SK-N-SH treated with all-trans-retinoic acid at 6 μM for 48 hours (cell line): ENCODE measurements around the gene ADM5.

Source experiments
- CSDC2 ChIP-seq: fragments of 250-450 bp; sonication (Bioruptor Pico); IDR thresholded peaks from 2 replicates; pipeline ENCODE4 v1.5.0; 2020; ENCODE audit warnings: mild to moderate bottlenecking, moderate library complexity
- ESRRG ChIP-seq: fragments of 250-450 bp; sonication (Bioruptor Pico); IDR thresholded peaks from 2 replicates; pipeline ENCODE4 v1.6.1; 2021; ENCODE audit warnings: mild to moderate bottlenecking
- GLIS3 ChIP-seq: fragments of 250-450 bp; sonication (Bioruptor Pico); IDR thresholded peaks from 2 replicates; pipeline ENCODE4 v1.5.0; 2020; ENCODE audit warnings: mild to moderate bottlenecking, moderate library complexity
- ISL1 ChIP-seq: fragments of 250-450 bp; sonication (Bioruptor Pico); IDR thresholded peaks from 2 replicates; pipeline ENCODE4 v2.1.2; 2022; ENCODE audit warnings: mild to moderate bottlenecking, moderate library complexity
- OSR1 ChIP-seq: fragments of 250-450 bp; sonication (Bioruptor Pico); IDR thresholded peaks from 2 replicates; pipeline ENCODE4 v1.8.0; 2022; ENCODE audit warnings: moderate library complexity, mild to moderate bottlenecking, inconsistent platforms
- ZNF70 ChIP-seq: fragments of 450-650 bp; formaldehyde crosslinking; IDR thresholded peaks from 2 replicates; pipeline ENCODE4 v1.5.0; 2020; ENCODE audit warnings: mild to moderate bottlenecking, moderate library complexity
- ZNF8 ChIP-seq: fragments of 450-650 bp; formaldehyde crosslinking; IDR thresholded peaks from 2 replicates; pipeline ENCODE4 v1.5.0; 2020; ENCODE audit warnings: mild to moderate bottlenecking, moderate library complexity
- TF ChIP-seq, protein P1 (sequence below): fragments of 250-450 bp; sonication (Bioruptor Pico); IDR thresholded peaks from 2 replicates; pipeline ENCODE4 v1.8.0; 2020; ENCODE audit warnings: mild to moderate bottlenecking, moderate library complexity, borderline replicate concordance
- TF ChIP-seq, protein P2 (sequence below): fragments of 250-450 bp; sonication (Bioruptor Pico); IDR thresholded peaks from 2 replicates; pipeline ENCODE4 v1.5.1; 2021; ENCODE audit warnings: mild to moderate bottlenecking, moderate library complexity
- TF ChIP-seq, protein P3 (sequence below): fragments of 250-450 bp; sonication (Bioruptor Pico); IDR thresholded peaks from 2 replicates; pipeline ENCODE4 v1.5.0; 2020; ENCODE audit warnings: mild to moderate bottlenecking, moderate library complexity
- TF ChIP-seq, protein P4 (sequence below): fragments of 250-450 bp; sonication (Bioruptor Pico); IDR thresholded peaks from 2 replicates; pipeline ENCODE4 v1.5.1; 2020; ENCODE audit warnings: low read depth, mild to moderate bottlenecking, moderate library complexity

DNA sequence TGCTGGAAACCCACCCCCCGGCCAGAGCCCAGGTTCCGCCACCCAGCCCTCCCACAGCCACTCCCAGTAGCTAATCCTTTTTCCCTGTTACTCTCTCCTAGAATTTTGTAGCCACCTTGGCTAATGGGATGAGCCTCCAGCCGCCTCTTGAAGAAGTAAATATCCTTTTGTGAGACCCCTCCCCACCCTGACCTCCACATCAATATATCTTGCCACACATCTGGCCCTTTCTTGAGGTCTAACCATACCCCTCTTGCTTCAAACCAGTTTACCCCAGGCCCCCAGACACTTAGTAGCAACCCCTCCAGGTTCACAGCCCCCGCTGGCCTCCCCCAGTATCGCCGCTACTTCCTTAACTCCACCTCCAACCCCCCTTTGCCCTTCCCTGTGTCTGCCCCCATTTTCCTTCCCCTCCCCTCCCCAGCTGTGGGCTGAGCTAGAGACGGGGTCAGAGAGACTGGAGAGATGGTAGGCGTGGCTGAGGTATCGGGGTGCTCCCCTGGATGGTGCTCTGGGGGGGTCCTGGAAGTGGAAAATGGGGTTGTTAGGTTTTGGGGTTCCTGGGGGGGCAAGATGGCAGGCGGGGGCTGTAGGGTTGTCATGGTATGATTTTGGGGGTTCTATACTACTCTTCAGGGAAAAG, 9.5 kb upstream of the ADM5 start:
- TF ChIP-seq, protein P1, sequence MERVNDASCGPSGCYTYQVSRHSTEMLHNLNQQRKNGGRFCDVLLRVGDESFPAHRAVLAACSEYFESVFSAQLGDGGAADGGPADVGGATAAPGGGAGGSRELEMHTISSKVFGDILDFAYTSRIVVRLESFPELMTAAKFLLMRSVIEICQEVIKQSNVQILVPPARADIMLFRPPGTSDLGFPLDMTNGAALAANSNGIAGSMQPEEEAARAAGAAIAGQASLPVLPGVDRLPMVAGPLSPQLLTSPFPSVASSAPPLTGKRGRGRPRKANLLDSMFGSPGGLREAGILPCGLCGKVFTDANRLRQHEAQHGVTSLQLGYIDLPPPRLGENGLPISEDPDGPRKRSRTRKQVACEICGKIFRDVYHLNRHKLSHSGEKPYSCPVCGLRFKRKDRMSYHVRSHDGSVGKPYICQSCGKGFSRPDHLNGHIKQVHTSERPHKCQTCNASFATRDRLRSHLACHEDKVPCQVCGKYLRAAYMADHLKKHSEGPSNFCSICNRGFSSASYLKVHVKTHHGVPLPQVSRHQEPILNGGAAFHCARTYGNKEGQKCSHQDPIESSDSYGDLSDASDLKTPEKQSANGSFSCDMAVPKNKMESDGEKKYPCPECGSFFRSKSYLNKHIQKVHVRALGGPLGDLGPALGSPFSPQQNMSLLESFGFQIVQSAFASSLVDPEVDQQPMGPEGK (CRISPR knock-in tag) = no peak
- TF ChIP-seq ISL1 (CRISPR knock-in tag) (no peak), CSDC2 (CRISPR knock-in tag) (no peak), ZNF70 (CRISPR knock-in tag) (no peak), GLIS3 (CRISPR knock-in tag) (no peak), ESRRG (CRISPR knock-in tag) (no peak), OSR1 (CRISPR knock-in tag) (no peak), ZNF8 (CRISPR knock-in tag) (no peak)
- TF ChIP-seq, protein P2, sequence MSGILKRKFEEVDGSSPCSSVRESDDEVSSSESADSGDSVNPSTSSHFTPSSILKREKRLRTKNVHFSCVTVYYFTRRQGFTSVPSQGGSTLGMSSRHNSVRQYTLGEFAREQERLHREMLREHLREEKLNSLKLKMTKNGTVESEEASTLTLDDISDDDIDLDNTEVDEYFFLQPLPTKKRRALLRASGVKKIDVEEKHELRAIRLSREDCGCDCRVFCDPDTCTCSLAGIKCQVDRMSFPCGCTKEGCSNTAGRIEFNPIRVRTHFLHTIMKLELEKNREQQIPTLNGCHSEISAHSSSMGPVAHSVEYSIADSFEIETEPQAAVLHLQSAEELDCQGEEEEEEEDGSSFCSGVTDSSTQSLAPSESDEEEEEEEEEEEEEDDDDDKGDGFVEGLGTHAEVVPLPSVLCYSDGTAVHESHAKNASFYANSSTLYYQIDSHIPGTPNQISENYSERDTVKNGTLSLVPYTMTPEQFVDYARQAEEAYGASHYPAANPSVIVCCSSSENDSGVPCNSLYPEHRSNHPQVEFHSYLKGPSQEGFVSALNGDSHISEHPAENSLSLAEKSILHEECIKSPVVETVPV (CRISPR knock-in tag) = no peak
- TF ChIP-seq, protein P3, sequence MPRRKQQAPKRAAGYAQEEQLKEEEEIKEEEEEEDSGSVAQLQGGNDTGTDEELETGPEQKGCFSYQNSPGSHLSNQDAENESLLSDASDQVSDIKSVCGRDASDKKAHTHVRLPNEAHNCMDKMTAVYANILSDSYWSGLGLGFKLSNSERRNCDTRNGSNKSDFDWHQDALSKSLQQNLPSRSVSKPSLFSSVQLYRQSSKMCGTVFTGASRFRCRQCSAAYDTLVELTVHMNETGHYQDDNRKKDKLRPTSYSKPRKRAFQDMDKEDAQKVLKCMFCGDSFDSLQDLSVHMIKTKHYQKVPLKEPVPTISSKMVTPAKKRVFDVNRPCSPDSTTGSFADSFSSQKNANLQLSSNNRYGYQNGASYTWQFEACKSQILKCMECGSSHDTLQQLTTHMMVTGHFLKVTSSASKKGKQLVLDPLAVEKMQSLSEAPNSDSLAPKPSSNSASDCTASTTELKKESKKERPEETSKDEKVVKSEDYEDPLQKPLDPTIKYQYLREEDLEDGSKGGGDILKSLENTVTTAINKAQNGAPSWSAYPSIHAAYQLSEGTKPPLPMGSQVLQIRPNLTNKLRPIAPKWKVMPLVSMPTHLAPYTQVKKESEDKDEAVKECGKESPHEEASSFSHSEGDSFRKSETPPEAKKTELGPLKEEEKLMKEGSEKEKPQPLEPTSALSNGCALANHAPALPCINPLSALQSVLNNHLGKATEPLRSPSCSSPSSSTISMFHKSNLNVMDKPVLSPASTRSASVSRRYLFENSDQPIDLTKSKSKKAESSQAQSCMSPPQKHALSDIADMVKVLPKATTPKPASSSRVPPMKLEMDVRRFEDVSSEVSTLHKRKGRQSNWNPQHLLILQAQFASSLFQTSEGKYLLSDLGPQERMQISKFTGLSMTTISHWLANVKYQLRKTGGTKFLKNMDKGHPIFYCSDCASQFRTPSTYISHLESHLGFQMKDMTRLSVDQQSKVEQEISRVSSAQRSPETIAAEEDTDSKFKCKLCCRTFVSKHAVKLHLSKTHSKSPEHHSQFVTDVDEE (CRISPR knock-in tag) = no peak
- TF ChIP-seq, protein P4, sequence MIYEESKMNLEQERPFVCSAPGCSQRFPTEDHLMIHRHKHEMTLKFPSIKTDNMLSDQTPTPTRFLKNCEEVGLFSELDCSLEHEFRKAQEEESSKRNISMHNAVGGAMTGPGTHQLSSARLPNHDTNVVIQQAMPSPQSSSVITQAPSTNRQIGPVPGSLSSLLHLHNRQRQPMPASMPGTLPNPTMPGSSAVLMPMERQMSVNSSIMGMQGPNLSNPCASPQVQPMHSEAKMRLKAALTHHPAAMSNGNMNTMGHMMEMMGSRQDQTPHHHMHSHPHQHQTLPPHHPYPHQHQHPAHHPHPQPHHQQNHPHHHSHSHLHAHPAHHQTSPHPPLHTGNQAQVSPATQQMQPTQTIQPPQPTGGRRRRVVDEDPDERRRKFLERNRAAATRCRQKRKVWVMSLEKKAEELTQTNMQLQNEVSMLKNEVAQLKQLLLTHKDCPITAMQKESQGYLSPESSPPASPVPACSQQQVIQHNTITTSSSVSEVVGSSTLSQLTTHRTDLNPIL (CRISPR knock-in tag) = no peak
